DND-41 (cell line): ENCODE measurements around the gene SURF6.
A peak's percentile ranks its signal among the peaks of the same experiment; 100 is the strongest.

Source experiments
- ATAC-seq: fragments of 200-7000 bp; cut with Tn5 transposase; 3 replicates; pipeline ENCODE4 v1.9.1; 2021; ENCODE audit warnings: low read depth; ENCODE audit not compliant: insufficient read depth
- DNase-seq: peaks from one replicate; pipeline ENCODE4 v3.0.0-alpha.2; 2020
- H2AFZ ChIP-seq: 2 replicates; pipeline ENCODE4 v1.6.0; 2012; ENCODE audit warnings: low read depth, low read length
- H3K27ac ChIP-seq: 2 replicates; pipeline ENCODE4 v1.5.1; 2012; ENCODE audit warnings: low read length, inconsistent platforms
- H3K27me3 ChIP-seq: fragments of 200-600 bp; sonication (generic); 2 replicates; pipeline ENCODE4 v1.6.0; 2012; ENCODE audit warnings: low read length, mild to moderate bottlenecking, inconsistent platforms; ENCODE audit not compliant: insufficient read depth, poor library complexity
- H3K36me3 ChIP-seq: 2 replicates; pipeline ENCODE4 v1.5.1; 2012; ENCODE audit warnings: low read length, inconsistent platforms; ENCODE audit not compliant: insufficient read depth
- H3K4me1 ChIP-seq: 2 replicates; pipeline ENCODE4 v1.5.1; 2012; ENCODE audit warnings: mild to moderate bottlenecking, low read length; ENCODE audit not compliant: insufficient read depth
- H3K4me2 ChIP-seq: 2 replicates; pipeline ENCODE4 v1.6.0; 2012; ENCODE audit warnings: mild to moderate bottlenecking, moderate library complexity, low read length, inconsistent platforms; ENCODE audit not compliant: insufficient read depth
- H3K4me3 ChIP-seq, 2 experiments: fragments of 200-600 bp in 1 of 2; shearing (Covaris generic) in 1 of 2; 2 replicates each; pipeline ENCODE4 v1.5.1; 2012 to 2016; ENCODE audit warnings: inconsistent platforms in 2 of 2, low read length in 2 of 2, mild to moderate bottlenecking in 2 of 2, low read depth in 1 of 2, moderate library complexity in 1 of 2
- H3K79me2 ChIP-seq: 2 replicates; pipeline ENCODE4 v1.6.0; 2012; ENCODE audit warnings: low read length, inconsistent platforms; ENCODE audit not compliant: insufficient read depth
- H3K9ac ChIP-seq: 2 replicates; pipeline ENCODE4 v1.6.0; 2012; ENCODE audit warnings: low read depth, mild to moderate bottlenecking, inconsistent platforms, low read length, moderate library complexity
- H3K9me3 ChIP-seq: 2 replicates; pipeline ENCODE4 v1.5.1; 2012; ENCODE audit warnings: low read length, moderate library complexity, mild to moderate bottlenecking, inconsistent platforms; ENCODE audit not compliant: insufficient read depth, severe bottlenecking
- H4K20me1 ChIP-seq: 2 replicates; pipeline ENCODE4 v1.6.0; 2012; ENCODE audit warnings: low read length; ENCODE audit not compliant: insufficient read depth
- CTCF ChIP-seq: IDR thresholded peaks from 2 replicates; pipeline ENCODE4 v1.5.1; 2012; ENCODE audit warnings: borderline replicate concordance, low read length, moderate library complexity, mild to moderate bottlenecking; ENCODE audit not compliant: poor library complexity, severe bottlenecking; ENCODE audit errors: extremely low read depth
- EZH2 ChIP-seq: IDR thresholded peaks from 3 replicates; pipeline ENCODE4 v1.6.1; 2012; ENCODE audit warnings: borderline replicate concordance, low read depth, mild to moderate bottlenecking, moderate library complexity, low read length, inconsistent platforms; ENCODE audit not compliant: severe bottlenecking

Gene SURF6

GRCh38 chr9:133333566-133333965 is 2.4 kb downstream of the SURF6 start:
- Histone ChIP-seq H3K9me3 (no peaks in the 10 kb centered on the region), H3K9ac (no peak overlapping the region), H2AFZ (no peak overlapping the region), H3K79me2 (peaks cover 33% of the 10 kb centered on the region), H4K20me1 (peaks cover 41% of the 10 kb centered on the region), H3K27ac (no peak overlapping the region), H3K4me3 (no peak overlapping the region), H3K36me3 (peaks cover 47% of the 10 kb centered on the region), H3K27me3 (no peaks in the 10 kb centered on the region), H3K4me2 (peak overlapping the region; percentile 95; the same call in 1 of the 2 replicates), H3K4me1 (peaks cover 30% of the 10 kb centered on the region)
- ATAC-seq: no peak
- no peak for DNase-seq
- TF ChIP-seq CTCF: no peak
- TF ChIP-seq EZH2: no peak

- DNase-seq (no peak), ATAC-seq (no peak)
- Histone ChIP-seq H4K20me1 (peaks cover 41% of the 10 kb centered on the region), H3K4me2 (peak overlapping the region; percentile 8; the same call in 1 of the 2 replicates), H3K9me3 (no peaks in the 10 kb centered on the region), H3K9ac (no peak overlapping the region), H3K4me1 (peaks cover 30% of the 10 kb centered on the region), H3K79me2 (peaks cover 33% of the 10 kb centered on the region), H2AFZ (no peak overlapping the region), H3K4me3 (no peak overlapping the region), H3K27me3 (no peaks in the 10 kb centered on the region), H3K36me3 (peaks cover 47% of the 10 kb centered on the region), H3K27ac (no peak overlapping the region)
- TF ChIP-seq CTCF: no peak
- no peak for TF ChIP-seq EZH2
Observed at GRCh38 chr9:133333011-133333410, 3.0 kb downstream of the SURF6 start.

- Histone ChIP-seq H3K9me3 (no peaks in the 10 kb centered on the region), H3K4me3 (no peak overlapping the region), H4K20me1 (peaks cover 41% of the 10 kb centered on the region), H3K9ac (no peak overlapping the region), H3K27me3 (no peaks in the 10 kb centered on the region), H3K36me3 (peaks cover 47% of the 10 kb centered on the region), H3K4me2 (no peak overlapping the region), H3K27ac (no peak overlapping the region), H2AFZ (no peak overlapping the region), H3K79me2 (peaks cover 33% of the 10 kb centered on the region), H3K4me1 (peaks cover 30% of the 10 kb centered on the region)
- DNase-seq (no peak), ATAC-seq (no peak)
- TF ChIP-seq CTCF (no peak), EZH2 (no peak)
Observed at GRCh38 chr9:133332381-133332730, 3.6 kb downstream of the SURF6 start.
